GM23338 (cell line): ENCODE results near the gene NEK11. TPM values are rescaled to one million over a fixed set of nuclear protein-coding genes. Genes with fewer than 3 reads are reported as not detected.

Source experiments
- ATAC-seq: fragments of 200-7000 bp; cut with Tn5 transposase; 3 replicates; pipeline ENCODE4 v1.9.1; 2020
- DNase-seq: peaks from one replicate; pipeline ENCODE4 v3.0.0-alpha.2; 2015; ENCODE audit warnings: low spot score
- H2AFZ ChIP-seq: fragments of 200-600 bp; sonication (generic); 2 replicates; pipeline ENCODE4 v1.8.0; 2016; ENCODE audit warnings: antibody characterized with exemption, mild to moderate bottlenecking, moderate library complexity
- H3F3A ChIP-seq: fragments of 200-600 bp; sonication (generic); replicated peaks from 2 replicates; pipeline ENCODE4 v1.8.0; 2017; ENCODE audit warnings: antibody characterized with exemption, mixed run types, low read depth
- H3K27ac ChIP-seq: fragments of 200-600 bp; sonication (generic); 2 replicates; pipeline ENCODE4 v1.6.1; 2016; ENCODE audit warnings: low read depth
- H3K27me3 ChIP-seq: fragments of 200-600 bp; sonication (generic); 2 replicates; pipeline ENCODE4 v1.8.0; 2016; ENCODE audit warnings: mild to moderate bottlenecking, mixed run types, moderate library complexity; ENCODE audit not compliant: insufficient read depth
- H3K36me3 ChIP-seq: fragments of 200-600 bp; sonication (generic); 2 replicates; pipeline ENCODE4 v1.8.0; 2016; ENCODE audit warnings: mild to moderate bottlenecking; ENCODE audit not compliant: insufficient read depth
- H3K4me1 ChIP-seq: fragments of 200-600 bp; sonication (generic); 2 replicates; pipeline ENCODE4 v1.8.0; 2016; ENCODE audit warnings: mild to moderate bottlenecking, moderate library complexity; ENCODE audit not compliant: insufficient read depth
- H3K4me2 ChIP-seq: fragments of 200-600 bp; sonication (generic); 2 replicates; pipeline ENCODE4 v1.7.1; 2017; ENCODE audit warnings: mixed run types
- H3K4me3 ChIP-seq: fragments of 200-600 bp; sonication (generic); 2 replicates; pipeline ENCODE4 v1.6.1; 2016; ENCODE audit warnings: mixed run types
- H3K79me2 ChIP-seq: fragments of 200-600 bp; sonication (generic); replicated peaks from 2 replicates; pipeline ENCODE4 v1.8.0; 2017; ENCODE audit warnings: mild to moderate bottlenecking; ENCODE audit not compliant: insufficient read depth
- H3K9me2 ChIP-seq: fragments of 200-600 bp; sonication (generic); 2 replicates; pipeline ENCODE4 v1.8.0; 2017; ENCODE audit not compliant: insufficient read depth
- H4K20me1 ChIP-seq: fragments of 200-600 bp; sonication (generic); replicated peaks from 2 replicates; pipeline ENCODE4 v1.8.0; 2017; ENCODE audit warnings: mild to moderate bottlenecking; ENCODE audit not compliant: insufficient read depth
- H3K27ac Mint-ChIP-seq: 2 replicates; pipeline ENCODE4 v1.8.0; 2020; ENCODE audit warnings: inconsistent platforms, mild to moderate bottlenecking, moderate library complexity, mixed read lengths
- H3K27me3 Mint-ChIP-seq: 3 replicates; pipeline ENCODE4 v1.8.0; 2022; ENCODE audit warnings: low read depth, mild to moderate bottlenecking, moderate library complexity, mixed read lengths, inconsistent platforms; ENCODE audit not compliant: insufficient read depth, poor library complexity
- H3K36me3 Mint-ChIP-seq: 3 replicates; pipeline ENCODE4 v1.8.0; 2021; ENCODE audit warnings: low read depth, mild to moderate bottlenecking, inconsistent platforms, moderate library complexity, mixed read lengths
- H3K4me1 Mint-ChIP-seq: 3 replicates; pipeline ENCODE4 v1.8.0; 2020; ENCODE audit warnings: mild to moderate bottlenecking, inconsistent platforms, mixed read lengths
- H3K4me3 Mint-ChIP-seq: 3 replicates; pipeline ENCODE4 v1.8.0; 2021; ENCODE audit warnings: moderate library complexity, mild to moderate bottlenecking, inconsistent platforms, mixed read lengths
- H3K9me3 Mint-ChIP-seq: 3 replicates; pipeline ENCODE4 v1.8.0; 2020; ENCODE audit warnings: moderate library complexity, mild to moderate bottlenecking, inconsistent platforms, mixed read lengths
- EZH2 ChIP-seq: fragments of 200-600 bp; sonication (generic); IDR thresholded peaks from one replicate; pipeline ENCODE4 v1.8.0; 2017; ENCODE audit warnings: antibody characterized with exemption, mild to moderate bottlenecking, low read depth; ENCODE audit not compliant: unreplicated experiment
- EZH2phosphoT487 ChIP-seq: fragments of 200-600 bp; sonication (generic); IDR thresholded peaks from one replicate; pipeline ENCODE4 v1.8.1; 2018; ENCODE audit warnings: antibody characterized with exemption; ENCODE audit not compliant: unreplicated experiment
- JUNB ChIP-seq: IDR thresholded peaks from one replicate; pipeline ENCODE4 v1.6.1; 2016; ENCODE audit warnings: antibody characterized with exemption; ENCODE audit not compliant: unreplicated experiment
- REST ChIP-seq: IDR thresholded peaks from one replicate; pipeline ENCODE4 v1.6.1; 2018; ENCODE audit warnings: antibody characterized with exemption; ENCODE audit not compliant: unreplicated experiment
- ZNF331 ChIP-seq: fragments of 250-450 bp; sonication (Bioruptor Pico); IDR thresholded peaks from 2 replicates; pipeline ENCODE4 v1.5.0; 2020; ENCODE audit warnings: low read depth, mild to moderate bottlenecking, moderate library complexity
- ZNF462 ChIP-seq: fragments of 250-450 bp; sonication (Bioruptor Pico); IDR thresholded peaks from 2 replicates; pipeline ENCODE4 v1.5.0; 2020; ENCODE audit warnings: mild to moderate bottlenecking, moderate library complexity
- polyA plus RNA-seq: library from polyadenylated mRNA; unstranded; fragments of >200 nt; fragmentation: Nextera tagmentation; extraction: Ambion mirVana; gene quantifications from 2 replicates; pipeline ENCODE4 v1.2.1, GENCODE V29; 2016
- total RNA-seq: library from RNA; depleted of rRNA; stranded (reverse); fragments of >200 nt; shearing (Covaris generic); gene quantifications from 2 replicates; pipeline ENCODE4 v1.2.3, GENCODE V29; 2014

NEK11 gene
- total and polyA plus RNA-seq, 2 experiments from 2014 or later: 0.80 to 1.1 TPM

- no peak for TF ChIP-seq ZNF462 (CRISPR knock-in tag)
These were observed 10.3 kb downstream of the NEK11 start (continued) for GRCh38 chr3:131036986-131037385.

- Histone ChIP-seq H2AFZ (no peak overlapping the region), H4K20me1 (no peaks in the 10 kb centered on the region), H3K27me3 (no peaks in the 10 kb centered on the region), H3K79me2 (no peaks in the 10 kb centered on the region), H3K36me3 (no peaks in the 10 kb centered on the region), H3K27ac (no peak overlapping the region), H3K9me2 (no peaks in the 10 kb centered on the region), H3K4me3 (no peak overlapping the region), H3K4me1 (peaks cover 14% of the 10 kb centered on the region), H3F3A (no peaks in the 10 kb centered on the region), H3K4me2 (no peak overlapping the region)
- Mint-ChIP-seq H3K9me3 (peaks cover 3% of the 10 kb centered on the region; the same call in 1 of the 3 replicates), H3K4me1 (peaks cover 18% of the 10 kb centered on the region), H3K36me3 (peaks cover 10% of the 10 kb centered on the region; the same call in 2 of the 3 replicates), H3K4me3 (no peak overlapping the region), H3K27me3 (peaks cover 4% of the 10 kb centered on the region), H3K27ac (no peak overlapping the region)
- ATAC-seq (no peak), DNase-seq (no peak)
- TF ChIP-seq EZH2 (no peak), ZNF331 (no peak), JUNB (no peak), ZNF462 (CRISPR knock-in tag) (no peak), EZH2phosphoT487 (no peak), REST (no peak)
These were observed 11.6 kb downstream of the NEK11 start for GRCh38 chr3:131038326-131038725.
